Ishikawa (cell line): Measurements from ENCODE around the gene GXYLT2.

Experiments
- CEBPB ChIP-seq: IDR thresholded peaks from 2 replicates; pipeline ENCODE4 v1.6.1; 2012
- CREB1 ChIP-seq: IDR thresholded peaks from 2 replicates; pipeline ENCODE4 v1.6.1; 2012; ENCODE audit warnings: low read depth
- EGR1 ChIP-seq: IDR thresholded peaks from 2 replicates; pipeline ENCODE4 v1.6.1; 2012
- EP300 ChIP-seq: IDR thresholded peaks from 2 replicates; pipeline ENCODE4 v1.6.1; 2012; ENCODE audit warnings: borderline replicate concordance
- FOXM1 ChIP-seq: IDR thresholded peaks from 2 replicates; pipeline ENCODE4 v1.6.1; 2012; ENCODE audit warnings: low read depth, borderline replicate concordance
- MAX ChIP-seq: IDR thresholded peaks from 2 replicates; pipeline ENCODE4 v1.6.1; 2012
- NFIC ChIP-seq: IDR thresholded peaks from 2 replicates; pipeline ENCODE4 v1.6.1; 2012
- RAD21 ChIP-seq: IDR thresholded peaks from 2 replicates; pipeline ENCODE4 v1.6.1; 2012; ENCODE audit warnings: low read depth
- TAF1 ChIP-seq: IDR thresholded peaks from 2 replicates; pipeline ENCODE4 v1.6.1; 2012; ENCODE audit warnings: low read depth, mild to moderate bottlenecking
- TCF12 ChIP-seq: IDR thresholded peaks from 2 replicates; pipeline ENCODE4 v1.6.1; 2012; ENCODE audit warnings: low read depth
- TEAD4 ChIP-seq: IDR thresholded peaks from 2 replicates; pipeline ENCODE4 v1.6.1; 2012
- USF1 ChIP-seq: IDR thresholded peaks from 2 replicates; pipeline ENCODE4 v1.6.1; 2012
- YY1 ChIP-seq: IDR thresholded peaks from 2 replicates; pipeline ENCODE4 v1.6.1; 2012; ENCODE audit warnings: low read depth
- ZBTB7A ChIP-seq: IDR thresholded peaks from 2 replicates; pipeline ENCODE4 v1.6.1; 2012; ENCODE audit warnings: low read depth
- TF ChIP-seq, protein P1 (sequence below): IDR thresholded peaks from 2 replicates; pipeline ENCODE4 v1.6.1; 2012; ENCODE audit warnings: low read depth, mild to moderate bottlenecking

The GXYLT2 gene

DNA sequence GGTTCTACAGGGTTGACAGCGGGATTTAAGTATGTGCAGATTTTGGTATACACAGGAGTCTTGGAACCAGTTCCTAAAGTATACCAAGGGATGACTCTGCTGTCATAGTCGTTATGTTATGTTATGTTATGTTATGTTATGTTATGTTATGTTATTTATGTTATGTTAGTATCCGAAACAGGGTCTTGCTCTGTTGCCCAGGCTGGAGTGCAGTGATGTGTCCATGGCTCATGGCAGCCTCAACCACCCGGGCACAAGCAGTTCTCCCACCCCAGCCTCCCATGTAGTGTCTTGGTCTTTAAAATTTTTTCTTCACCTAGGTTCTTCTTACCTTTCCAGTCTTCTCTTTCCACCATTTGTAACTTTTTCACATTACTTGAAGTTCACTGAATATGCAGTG lies 130.5 kb downstream of the GXYLT2 start:
- TF ChIP-seq EP300 = no peak
- no peak for TF ChIP-seq USF1

DNA sequence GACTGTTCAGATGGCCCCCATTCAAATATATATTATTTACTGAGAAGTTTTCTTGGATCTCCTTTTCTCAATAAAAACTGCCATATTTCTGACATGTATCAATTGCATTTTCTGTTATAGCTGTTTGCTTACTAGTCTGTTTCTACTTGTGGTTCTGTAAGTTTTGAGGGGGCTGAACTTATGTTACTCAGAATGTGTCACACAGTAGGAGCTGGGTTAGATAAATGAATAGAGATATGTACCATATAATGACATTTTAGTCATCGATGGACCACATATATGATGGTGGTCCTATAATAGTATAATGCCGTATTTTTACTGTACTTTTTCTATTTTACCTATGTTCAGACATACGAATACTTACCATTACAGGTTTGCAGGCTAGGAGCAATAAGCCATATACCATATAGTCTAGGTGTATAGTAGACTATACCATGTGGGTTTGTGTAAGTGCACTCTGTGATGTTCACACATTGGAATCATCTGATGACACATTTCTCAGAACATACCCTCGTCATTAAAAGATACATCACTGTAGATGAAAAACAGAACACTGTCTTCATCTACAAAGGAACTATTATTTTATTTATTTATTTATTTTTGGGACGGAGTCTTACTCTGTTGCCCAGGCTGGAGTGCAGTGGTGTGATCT lies 131.1 kb downstream of the GXYLT2 start:
- TF ChIP-seq ZBTB7A = no peak
- no peak for TF ChIP-seq TEAD4
- no peak for TF ChIP-seq EP300
- TF ChIP-seq CEBPB = no peak
- TF ChIP-seq EGR1 = no peak
- TF ChIP-seq, protein P1, sequence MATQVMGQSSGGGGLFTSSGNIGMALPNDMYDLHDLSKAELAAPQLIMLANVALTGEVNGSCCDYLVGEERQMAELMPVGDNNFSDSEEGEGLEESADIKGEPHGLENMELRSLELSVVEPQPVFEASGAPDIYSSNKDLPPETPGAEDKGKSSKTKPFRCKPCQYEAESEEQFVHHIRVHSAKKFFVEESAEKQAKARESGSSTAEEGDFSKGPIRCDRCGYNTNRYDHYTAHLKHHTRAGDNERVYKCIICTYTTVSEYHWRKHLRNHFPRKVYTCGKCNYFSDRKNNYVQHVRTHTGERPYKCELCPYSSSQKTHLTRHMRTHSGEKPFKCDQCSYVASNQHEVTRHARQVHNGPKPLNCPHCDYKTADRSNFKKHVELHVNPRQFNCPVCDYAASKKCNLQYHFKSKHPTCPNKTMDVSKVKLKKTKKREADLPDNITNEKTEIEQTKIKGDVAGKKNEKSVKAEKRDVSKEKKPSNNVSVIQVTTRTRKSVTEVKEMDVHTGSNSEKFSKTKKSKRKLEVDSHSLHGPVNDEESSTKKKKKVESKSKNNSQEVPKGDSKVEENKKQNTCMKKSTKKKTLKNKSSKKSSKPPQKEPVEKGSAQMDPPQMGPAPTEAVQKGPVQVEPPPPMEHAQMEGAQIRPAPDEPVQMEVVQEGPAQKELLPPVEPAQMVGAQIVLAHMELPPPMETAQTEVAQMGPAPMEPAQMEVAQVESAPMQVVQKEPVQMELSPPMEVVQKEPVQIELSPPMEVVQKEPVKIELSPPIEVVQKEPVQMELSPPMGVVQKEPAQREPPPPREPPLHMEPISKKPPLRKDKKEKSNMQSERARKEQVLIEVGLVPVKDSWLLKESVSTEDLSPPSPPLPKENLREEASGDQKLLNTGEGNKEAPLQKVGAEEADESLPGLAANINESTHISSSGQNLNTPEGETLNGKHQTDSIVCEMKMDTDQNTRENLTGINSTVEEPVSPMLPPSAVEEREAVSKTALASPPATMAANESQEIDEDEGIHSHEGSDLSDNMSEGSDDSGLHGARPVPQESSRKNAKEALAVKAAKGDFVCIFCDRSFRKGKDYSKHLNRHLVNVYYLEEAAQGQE = no peak
- no peak for TF ChIP-seq CREB1
- no peak for TF ChIP-seq FOXM1
- no peak for TF ChIP-seq NFIC
- TF ChIP-seq TAF1 = no peak
- TF ChIP-seq TCF12 = no peak

- TF ChIP-seq EP300 = no peak
- TF ChIP-seq TCF12 = no peak
- TF ChIP-seq CREB1 = no peak
- TF ChIP-seq TAF1 = no peak
- no peak for TF ChIP-seq NFIC
- TF ChIP-seq USF1 = no peak
- TF ChIP-seq ZBTB7A = no peak
- no peak for TF ChIP-seq RAD21
- TF ChIP-seq CEBPB = no peak
- TF ChIP-seq MAX = no peak
- no peak for TF ChIP-seq TEAD4
- no peak for TF ChIP-seq FOXM1
- no peak for TF ChIP-seq EGR1
- TF ChIP-seq, protein P1 = no peak
- no peak for TF ChIP-seq YY1
These were observed 133.5 kb downstream of the GXYLT2 start for GRCh38 chr3:73021301-73021835.

- TF ChIP-seq USF1 = peak; percentile 73
- TF ChIP-seq TEAD4 = no peak
These were observed 137.0 kb downstream of the GXYLT2 start for GRCh38 chr3:73024836-73025235.

- TF ChIP-seq FOXM1 = no peak
- no peak for TF ChIP-seq TCF12
- TF ChIP-seq, protein P1 = no peak
- TF ChIP-seq USF1 = no peak
- TF ChIP-seq YY1 = no peak
- no peak for TF ChIP-seq EGR1
These were observed 138.4 kb downstream of the GXYLT2 start for GRCh38 chr3:73026111-73026759.
